GM04503 (cell line): ENCODE data around the gene ARHGAP9.
"Not testable (repeated sequence)": the region's sequence is repeated elsewhere in the genome, so short reads cannot be mapped to it uniquely, and the experiment has no call there.

Experiments
- DNase-seq: peaks from one replicate; pipeline ENCODE4 v3.0.0-alpha.2; 2012; ENCODE audit warnings: low read depth

Gene ARHGAP9

GRCh38 chr12:57434517-57435223 lies 45.0 kb downstream of the ARHGAP9 start, which contains the start of gene INHBC:
Gene INHBC (plus strand): TSS chr12:57434784. CDS start chr12:57434887, 103 bp downstream.
- DNase-seq = no peak

- no peak for DNase-seq
These were observed 46.3 kb downstream of the ARHGAP9 start for GRCh38 chr12:57433370-57433769.

GRCh38 chr12:57431654-57432188 lies 47.9 kb downstream of the ARHGAP9 start:
- DNase-seq = no peak

- no peak for DNase-seq
These were observed 48.6 kb downstream of the ARHGAP9 start, which contains the start of gene R3HDM2 for GRCh38 chr12:57430931-57431566. Gene R3HDM2 (minus strand): TSS chr12:57431043. CDS start chr12:57310428, 120,615 bp downstream.

- no peak for DNase-seq
These were observed 49.3 kb downstream of the ARHGAP9 start for GRCh38 chr12:57430112-57430930.

GRCh38 chr12:57429473-57430111 lies 50.1 kb downstream of the ARHGAP9 start:
- DNase-seq = no peak

- no peak for DNase-seq
These were observed 50.7 kb downstream of the ARHGAP9 start for GRCh38 chr12:57428965-57429364.

- not testable (repeated sequence) for DNase-seq
These were observed 52.7 kb downstream of the ARHGAP9 start for GRCh38 chr12:57426948-57427347.
